GF-D8 (cell line): Measurements from ENCODE around the gene TRAF3.

ENCODE experiments used
- DNase-seq: peaks from one replicate; lab custom pipeline; 2025; lab: John Stamatoyannopoulos, UW

Gene TRAF3

GRCh38 chr14:102955636-102956408 lies 178.6 kb downstream of the TRAF3 start:
- DNase-seq = no peak

- no peak for DNase-seq
Measured at GRCh38 chr14:102957222-102957621, 180.0 kb downstream of the TRAF3 start.

- no peak for DNase-seq
Measured at GRCh38 chr14:102958461-102958860, 181.2 kb downstream of the TRAF3 start.
